ENCODE data around the gene PRRC2B.

Gene PRRC2B

GRCh38 chr9:131500377-131500776, 106.5 kb downstream of the PRRC2B start:
- no peak for DNase-seq (ENCODE audit: low read depth)
- TF ChIP-seq, protein P1, sequence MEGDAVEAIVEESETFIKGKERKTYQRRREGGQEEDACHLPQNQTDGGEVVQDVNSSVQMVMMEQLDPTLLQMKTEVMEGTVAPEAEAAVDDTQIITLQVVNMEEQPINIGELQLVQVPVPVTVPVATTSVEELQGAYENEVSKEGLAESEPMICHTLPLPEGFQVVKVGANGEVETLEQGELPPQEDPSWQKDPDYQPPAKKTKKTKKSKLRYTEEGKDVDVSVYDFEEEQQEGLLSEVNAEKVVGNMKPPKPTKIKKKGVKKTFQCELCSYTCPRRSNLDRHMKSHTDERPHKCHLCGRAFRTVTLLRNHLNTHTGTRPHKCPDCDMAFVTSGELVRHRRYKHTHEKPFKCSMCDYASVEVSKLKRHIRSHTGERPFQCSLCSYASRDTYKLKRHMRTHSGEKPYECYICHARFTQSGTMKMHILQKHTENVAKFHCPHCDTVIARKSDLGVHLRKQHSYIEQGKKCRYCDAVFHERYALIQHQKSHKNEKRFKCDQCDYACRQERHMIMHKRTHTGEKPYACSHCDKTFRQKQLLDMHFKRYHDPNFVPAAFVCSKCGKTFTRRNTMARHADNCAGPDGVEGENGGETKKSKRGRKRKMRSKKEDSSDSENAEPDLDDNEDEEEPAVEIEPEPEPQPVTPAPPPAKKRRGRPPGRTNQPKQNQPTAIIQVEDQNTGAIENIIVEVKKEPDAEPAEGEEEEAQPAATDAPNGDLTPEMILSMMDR (IDR thresholded peaks at IDR 0.05; ENCODE audit: control insufficient read depth, extremely low read depth, insufficient read depth) = no peak
- H3K4me3 ChIP-seq (ENCODE audit: low read depth, low read length) = no peak overlapping the region

- no peak for DNase-seq (ENCODE audit: low read depth)
- TF ChIP-seq, protein P1 (IDR thresholded peaks at IDR 0.05; ENCODE audit: control insufficient read depth, extremely low read depth, insufficient read depth) = no peak
- no peak overlapping the region for H3K4me3 ChIP-seq (ENCODE audit: low read depth, low read length)
Observed at GRCh38 chr9:131500939-131501541, 107.2 kb downstream of the PRRC2B start.

GRCh38 chr9:131502781-131503625, 109.1 kb downstream of the PRRC2B start, which contains the start of gene POMT1:
POMT1 (plus strand) TSS chr9:131502918; CDS start chr9:131504219, 1,301 bp downstream.
- H3K4me3 ChIP-seq (ENCODE audit: low read depth, low read length) = peak within 1 kb of the TSS; percentile 87
- TF ChIP-seq, protein P1 (IDR thresholded peaks at IDR 0.05; ENCODE audit: control insufficient read depth, extremely low read depth, insufficient read depth) = no peak
- DNase-seq (ENCODE audit: low read depth) = peak; percentile 54

DNA sequence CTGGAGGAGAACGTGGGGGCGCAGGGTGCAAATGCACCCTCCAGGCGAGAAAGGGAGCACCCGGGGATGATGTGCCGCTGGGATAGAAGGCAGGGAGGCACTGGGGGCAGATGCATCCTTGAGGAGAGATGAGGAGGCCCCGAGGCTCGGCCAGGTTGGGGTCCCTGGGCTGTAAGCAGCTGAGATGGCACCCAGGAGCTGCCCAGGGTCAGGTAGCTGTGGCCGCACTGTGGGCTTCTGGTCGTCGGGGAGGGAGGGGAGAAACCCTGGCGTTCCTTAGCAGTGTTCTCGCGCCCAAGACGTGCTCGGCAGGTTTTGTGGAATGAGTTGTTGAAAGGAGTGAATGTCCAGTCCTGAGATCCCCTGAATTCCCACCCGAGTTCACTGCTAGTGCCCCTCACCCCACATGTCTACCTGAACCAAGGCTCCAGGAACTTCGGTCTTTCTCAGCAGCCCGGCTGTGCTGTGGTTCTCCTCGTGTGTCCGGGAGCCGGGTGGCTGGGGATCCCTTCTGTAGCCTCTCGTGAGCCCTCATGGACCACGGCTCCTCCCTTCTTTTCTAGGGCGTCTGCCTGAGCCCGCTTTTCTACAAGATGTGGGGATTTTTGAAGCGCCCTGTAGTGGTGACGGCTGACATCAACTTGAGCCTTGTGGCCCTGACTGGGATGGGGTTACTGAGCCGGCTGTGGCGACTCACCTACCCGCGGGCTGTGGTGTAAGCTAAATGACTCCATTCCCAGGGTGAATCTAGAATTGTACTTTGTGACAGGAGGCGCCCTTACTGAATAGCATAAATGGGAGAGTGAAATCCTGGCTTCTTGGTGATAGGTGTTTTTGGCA, 110.0 kb downstream of the PRRC2B start:
- H3K4me3 ChIP-seq (ENCODE audit: low read depth, low read length) = peak overlapping the region; percentile 87
- DNase-seq (ENCODE audit: low read depth) = no peak
- TF ChIP-seq, protein P1 (IDR thresholded peaks at IDR 0.05; ENCODE audit: control insufficient read depth, extremely low read depth, insufficient read depth) = no peak

DNA sequence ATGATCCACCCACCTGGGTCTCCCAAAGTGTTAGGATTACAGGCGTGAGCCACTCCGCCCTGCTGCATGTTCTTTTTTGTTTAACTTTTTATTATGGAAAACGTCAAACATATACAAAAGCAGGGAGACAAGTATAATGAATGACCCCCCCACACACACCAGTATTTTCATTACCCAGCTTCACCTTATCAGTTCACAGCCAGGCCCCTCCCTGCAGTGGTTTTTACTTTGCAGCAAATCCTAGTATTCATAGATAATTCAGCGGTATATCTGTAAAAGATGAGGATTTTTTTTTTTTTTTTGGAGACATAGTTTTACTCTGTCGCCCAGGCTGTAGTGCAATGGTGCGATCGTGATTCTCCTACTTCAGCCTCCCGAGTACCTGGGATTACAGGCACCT, 111.1 kb downstream of the PRRC2B start:
- TF ChIP-seq, protein P1 (IDR thresholded peaks at IDR 0.05; ENCODE audit: control insufficient read depth, extremely low read depth, insufficient read depth) = no peak
- no peak for DNase-seq (ENCODE audit: low read depth)
- H3K4me3 ChIP-seq (ENCODE audit: low read depth, low read length) = no peak overlapping the region

- TF ChIP-seq, protein P1 (IDR thresholded peaks at IDR 0.05; ENCODE audit: control insufficient read depth, extremely low read depth, insufficient read depth) = no peak
- DNase-seq (ENCODE audit: low read depth) = no peak
- H3K4me3 ChIP-seq (ENCODE audit: low read depth, low read length) = no peak overlapping the region
Observed at GRCh38 chr9:131511416-131511815, 117.5 kb downstream of the PRRC2B start.

Data from LNCaP clone FGC (cell line).